Mesenchymal stem cell (in vitro differentiated cells and primary cell): Measurements from ENCODE around the gene CASP2.
A peak's percentile ranks its signal among the peaks of the same experiment; 100 is the strongest.

ENCODE experiments used
- DNase-seq: peaks from one replicate; pipeline ENCODE4 v3.0.0-alpha.2; 2013
- H2AFZ ChIP-seq: one replicate; pipeline ENCODE4 v1.6.1; 2013; ENCODE audit warnings: low read depth, mild to moderate bottlenecking, control low read depth, inconsistent platforms, low read length, moderate library complexity
- H2AK5ac ChIP-seq: 2 replicates; pipeline ENCODE4 v1.6.1; 2013; ENCODE audit warnings: low read length, moderate library complexity, mild to moderate bottlenecking, inconsistent platforms; ENCODE audit not compliant: severe bottlenecking
- H2BK120ac ChIP-seq: one replicate; pipeline ENCODE4 v1.6.1; 2013; ENCODE audit warnings: low read depth, mild to moderate bottlenecking, inconsistent platforms, low read length, moderate library complexity
- H2BK12ac ChIP-seq, 2 experiments: one replicate each; pipeline ENCODE4 v1.6.1; 2013; ENCODE audit warnings: inconsistent platforms in 2 of 2, low read length in 2 of 2, mild to moderate bottlenecking in 2 of 2, moderate library complexity in 2 of 2, control low read depth in 1 of 2
- H2BK15ac ChIP-seq: one replicate; pipeline ENCODE4 v1.6.1; 2013; ENCODE audit warnings: mild to moderate bottlenecking, low read depth, inconsistent platforms; ENCODE audit not compliant: poor library complexity, severe bottlenecking
- H2BK5ac ChIP-seq: 2 replicates; pipeline ENCODE4 v1.6.1; 2013; ENCODE audit warnings: low read depth, mild to moderate bottlenecking, low read length, control low read depth, inconsistent platforms; ENCODE audit not compliant: poor library complexity, severe bottlenecking
- H3K14ac ChIP-seq, 2 experiments: one replicate each; pipeline ENCODE4 v1.6.1; 2013; ENCODE audit warnings: inconsistent platforms in 2 of 2, low read length in 2 of 2, control low read depth in 1 of 2, mild to moderate bottlenecking in 1 of 2, moderate library complexity in 1 of 2
- H3K18ac ChIP-seq, 2 experiments: one replicate each; pipeline ENCODE4 v1.6.1; 2013; ENCODE audit warnings: inconsistent platforms in 2 of 2, low read length in 2 of 2, control low read depth in 1 of 2, low read depth in 1 of 2, mild to moderate bottlenecking in 1 of 2
- H3K23ac ChIP-seq, 2 experiments: one replicate each; pipeline ENCODE4 v1.6.1; 2013; ENCODE audit warnings: inconsistent platforms in 2 of 2, low read length in 2 of 2, mild to moderate bottlenecking in 2 of 2, moderate library complexity in 2 of 2, control low read depth in 1 of 2
- H3K27ac ChIP-seq: 2 replicates; pipeline ENCODE4 v1.5.1; 2013; ENCODE audit warnings: mild to moderate bottlenecking, moderate library complexity, low read length, control low read depth, inconsistent platforms; ENCODE audit not compliant: poor library complexity, severe bottlenecking
- H3K27me3 ChIP-seq, 2 experiments: 2 replicates each; pipeline versions ENCODE4 v1.6.1 to v1.7.0; 2013; ENCODE audit warnings: low read length in 2 of 2, mild to moderate bottlenecking in 2 of 2, moderate library complexity in 2 of 2, control low read depth in 1 of 2, inconsistent platforms in 1 of 2; ENCODE audit not compliant: control insufficient read depth in 1 of 2, insufficient read depth in 1 of 2
- H3K36me3 ChIP-seq, 2 experiments: 2 replicates each; pipeline versions ENCODE4 v1.6.1 to v1.7.0; 2013; ENCODE audit warnings: low read length in 2 of 2, control low read depth in 1 of 2, inconsistent platforms in 1 of 2, low read depth in 1 of 2, mild to moderate bottlenecking in 1 of 2; ENCODE audit not compliant: insufficient read depth in 2 of 2, control insufficient read depth in 1 of 2
- H3K4ac ChIP-seq, 2 experiments: one replicate each; pipeline ENCODE4 v1.6.1; 2013; ENCODE audit warnings: inconsistent platforms in 2 of 2, low read length in 2 of 2, mild to moderate bottlenecking in 2 of 2, moderate library complexity in 2 of 2, control low read depth in 1 of 2, low read depth in 1 of 2
- H3K4me1 ChIP-seq: 2 replicates; pipeline ENCODE4 v1.6.1; 2013; ENCODE audit warnings: low read depth, low read length, control low read depth; ENCODE audit not compliant: control insufficient read depth, insufficient read depth
- H3K4me2 ChIP-seq: 2 replicates; pipeline ENCODE4 v1.6.1; 2013; ENCODE audit warnings: low read length, mild to moderate bottlenecking, inconsistent platforms; ENCODE audit not compliant: poor library complexity, severe bottlenecking
- H3K4me3 ChIP-seq, 2 experiments: 2 replicates each; pipeline versions ENCODE4 v1.5.1 to v1.7.0; 2013; ENCODE audit warnings: low read length in 2 of 2, mild to moderate bottlenecking in 2 of 2, control low read depth in 1 of 2, low read depth in 1 of 2; ENCODE audit not compliant: insufficient read depth in 1 of 2
- H3K79me1 ChIP-seq: replicated peaks from 2 replicates; pipeline ENCODE4 v1.6.1; 2013; ENCODE audit warnings: mild to moderate bottlenecking, control low read depth, low read length, inconsistent platforms; ENCODE audit not compliant: poor library complexity, severe bottlenecking
- H3K9ac ChIP-seq: 2 replicates; pipeline ENCODE4 v1.7.0; 2013; ENCODE audit warnings: mild to moderate bottlenecking, low read length, moderate library complexity
- H3K9me3 ChIP-seq: 2 replicates; pipeline ENCODE4 v1.7.0; 2013; ENCODE audit warnings: mild to moderate bottlenecking, low read length; ENCODE audit not compliant: control insufficient read depth
- H4K8ac ChIP-seq: one replicate; pipeline ENCODE4 v1.6.1; 2013; ENCODE audit warnings: inconsistent platforms, mild to moderate bottlenecking, low read length, moderate library complexity
- H4K91ac ChIP-seq: one replicate; pipeline ENCODE4 v1.6.1; 2013; ENCODE audit warnings: mild to moderate bottlenecking, low read length, inconsistent platforms
- WGBS: methylation state at CpG from one replicate; pipeline ENCODE4 v1.1.7; 2013; ENCODE audit warnings: mixed read lengths; 5-methylcytosine and 5-hydroxymethylcytosine counted together

CASP2 gene

DNA sequence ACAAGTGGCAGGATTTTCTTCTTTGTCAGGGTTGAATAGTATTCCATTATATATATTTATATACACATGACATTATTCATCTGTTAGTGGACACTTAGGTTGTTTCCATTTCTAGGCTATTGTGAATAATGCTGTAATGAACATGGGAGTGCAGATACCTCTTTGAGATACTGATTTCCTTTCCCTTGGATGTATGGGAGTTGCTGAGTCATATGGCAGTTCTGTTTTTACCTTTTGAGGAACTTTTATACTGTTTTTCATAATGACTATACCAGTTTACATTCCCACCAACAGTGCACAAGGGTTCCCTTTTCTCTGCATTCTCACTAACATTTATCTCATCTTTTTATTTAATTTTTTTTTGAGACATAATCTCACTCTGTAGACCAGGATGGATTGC, 26.0 kb downstream of the CASP2 start:
- Histone ChIP-seq H4K91ac (no peak overlapping the region), H3K4ac (no peak overlapping the region), H3K36me3 (no peaks in the 10 kb centered on the region), H3K4me2 (no peak overlapping the region), H2BK120ac (no peak overlapping the region), H2BK15ac (no peak overlapping the region), H3K9me3 (no peaks in the 10 kb centered on the region), H3K27ac (no peak overlapping the region), H3K18ac (no peak overlapping the region), H3K9ac (no peak overlapping the region), H2AK5ac (no peak overlapping the region), H3K79me1 (no peaks in the 10 kb centered on the region), H2BK12ac (no peak overlapping the region), H3K14ac (no peak overlapping the region), H2AFZ (no peak overlapping the region), H3K27me3 (no peaks in the 10 kb centered on the region), H3K23ac (no peak overlapping the region), H4K8ac (no peak overlapping the region), H3K4me1 (peaks cover 3% of the 10 kb centered on the region), H2BK5ac (no peak overlapping the region), H3K4me3 (no peak overlapping the region)
- no peak for DNase-seq

DNA sequence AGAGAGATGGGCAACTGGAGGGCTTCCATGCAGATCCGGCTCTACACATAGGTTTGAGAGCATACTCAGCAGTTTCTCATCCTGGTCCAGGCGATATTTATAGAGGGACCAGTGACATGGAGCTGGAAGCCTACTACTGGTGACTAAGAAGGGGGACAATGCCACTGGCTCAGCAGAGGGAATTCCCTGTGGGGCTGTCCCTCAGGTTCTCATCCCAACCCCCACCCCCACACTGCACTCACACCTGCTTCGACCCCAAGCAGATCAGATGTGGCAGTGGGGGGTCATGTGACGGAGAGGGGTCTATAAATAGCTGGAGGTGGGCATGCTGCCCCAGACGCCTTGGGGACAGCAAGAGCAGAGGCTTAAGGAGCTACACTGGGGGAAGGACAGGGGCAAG, 27.6 kb downstream of the CASP2 start, which contains the start of gene CLCN1:
Gene CLCN1 (plus strand): TSS at position 336 of the 400 bp plus-strand sequence. CDS start 102 bp downstream, outside the sequence.
- peak within 1 kb of the TSS in 1 of 2 experiments; percentile 1 for H3K18ac ChIP-seq
- no peak within 1 kb of the TSS for H3K4me2 ChIP-seq
- no peaks in the 10 kb centered on the region for H3K27me3 ChIP-seq
- peaks cover 3% of the 10 kb centered on the region for H3K4me1 ChIP-seq
- no peaks in the 10 kb centered on the region for H3K36me3 ChIP-seq
- no peak within 1 kb of the TSS for H4K91ac ChIP-seq
- peak within 1 kb of the TSS in 1 of 2 experiments; percentile 12 for H2BK12ac ChIP-seq
- H3K9ac ChIP-seq: no peak within 1 kb of the TSS
- no peak within 1 kb of the TSS for H2BK15ac ChIP-seq
- no peak within 1 kb of the TSS for H3K27ac ChIP-seq
- no peak within 1 kb of the TSS for H2AFZ ChIP-seq
- no peak within 1 kb of the TSS for H3K4me3 ChIP-seq
- H3K14ac ChIP-seq: no peak within 1 kb of the TSS
- WGBS: 83% methylated on average over 3 of the region's 5 CpGs
- DNase-seq: no peak
- no peaks in the 10 kb centered on the region for H3K79me1 ChIP-seq
- no peak within 1 kb of the TSS for H2AK5ac ChIP-seq
- H3K9me3 ChIP-seq: no peaks in the 10 kb centered on the region
- H3K4ac ChIP-seq: no peak within 1 kb of the TSS
- H2BK120ac ChIP-seq: no peak within 1 kb of the TSS
- H2BK5ac ChIP-seq: no peak within 1 kb of the TSS
- no peak within 1 kb of the TSS for H4K8ac ChIP-seq
- no peak within 1 kb of the TSS for H3K23ac ChIP-seq

DNA sequence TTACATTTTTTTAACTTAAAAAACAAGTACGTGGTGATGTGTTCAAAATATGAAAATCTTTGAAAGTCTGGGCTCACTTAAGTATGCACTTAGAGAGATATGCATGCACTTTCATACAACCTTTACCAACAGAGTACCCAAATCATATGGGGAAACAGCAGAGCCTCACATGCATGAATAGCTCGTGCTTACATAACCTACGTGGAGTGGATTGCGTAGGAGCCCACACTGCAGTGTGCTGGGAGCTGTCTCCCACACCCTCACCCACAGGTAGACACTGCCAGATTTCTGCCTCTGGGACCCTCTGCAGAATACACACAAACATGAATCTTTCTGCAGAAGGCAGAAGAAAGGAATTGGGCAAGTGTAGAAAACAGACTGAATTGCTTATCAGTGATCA, 28.3 kb downstream of the CASP2 start:
- Histone ChIP-seq H3K4me1 (peaks cover 3% of the 10 kb centered on the region), H4K8ac (no peak overlapping the region), H2AFZ (no peak overlapping the region), H2AK5ac (no peak overlapping the region), H4K91ac (no peak overlapping the region), H3K9me3 (no peaks in the 10 kb centered on the region), H3K23ac (no peak overlapping the region), H3K27me3 (no peaks in the 10 kb centered on the region), H3K27ac (no peak overlapping the region), H3K18ac (no peak overlapping the region), H3K14ac (no peak overlapping the region), H3K9ac (no peak overlapping the region), H3K4ac (no peak overlapping the region), H2BK120ac (no peak overlapping the region), H3K36me3 (no peaks in the 10 kb centered on the region), H3K4me2 (no peak overlapping the region), H3K4me3 (no peak overlapping the region), H3K79me1 (no peaks in the 10 kb centered on the region), H2BK5ac (no peak overlapping the region), H2BK15ac (no peak overlapping the region), H2BK12ac (no peak overlapping the region)
- no peak for DNase-seq
- WGBS: 98% methylated on average over 3 of the region's 4 CpGs

DNA sequence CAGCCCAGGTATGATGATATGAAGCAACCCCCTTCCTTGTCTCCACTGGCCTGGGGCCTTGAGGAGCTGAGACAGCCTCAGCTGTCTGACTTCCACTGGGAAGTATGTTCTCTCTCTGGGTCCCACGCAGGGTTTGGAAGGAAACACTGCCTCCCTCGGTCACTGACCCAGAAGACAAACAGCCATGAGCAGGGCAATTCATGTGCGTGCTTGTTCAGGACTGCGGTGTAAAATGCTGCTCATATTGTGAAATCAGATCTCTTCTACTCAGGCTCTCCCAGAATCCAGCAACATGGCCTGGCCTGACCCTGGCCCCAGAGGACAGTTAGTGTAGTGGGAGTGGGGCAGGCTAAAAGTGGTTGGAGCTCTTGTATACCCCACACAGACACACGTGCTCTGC, 30.5 kb downstream of the CASP2 start:
- H4K91ac ChIP-seq: no peak overlapping the region
- no peak overlapping the region for H2BK120ac ChIP-seq
- peak; percentile 90 for DNase-seq
- peak overlapping the region in 1 of 2 experiments; percentile 35 for H3K18ac ChIP-seq
- peak overlapping the region in 1 of 2 experiments; percentile 55 for H2BK12ac ChIP-seq
- no peaks in the 10 kb centered on the region for H3K27me3 ChIP-seq
- H3K27ac ChIP-seq: no peak overlapping the region
- H3K4me2 ChIP-seq: no peak overlapping the region
- no peak overlapping the region for H3K4ac ChIP-seq
- peak overlapping the region; percentile 29 for H2AFZ ChIP-seq
- H2BK15ac ChIP-seq: no peak overlapping the region
- no peak overlapping the region for H3K23ac ChIP-seq
- H3K9me3 ChIP-seq: no peaks in the 10 kb centered on the region
- H3K36me3 ChIP-seq: no peaks in the 10 kb centered on the region
- H3K4me1 ChIP-seq: peaks cover 3% of the 10 kb centered on the region
- no peak overlapping the region for H2BK5ac ChIP-seq
- peak overlapping the region in 1 of 2 experiments; percentile 41 for H3K4me3 ChIP-seq
- peak overlapping the region; percentile 3 for H4K8ac ChIP-seq
- H2AK5ac ChIP-seq: no peak overlapping the region
- no peaks in the 10 kb centered on the region for H3K79me1 ChIP-seq
- H3K9ac ChIP-seq: peak overlapping the region; percentile 69
- no peak overlapping the region for H3K14ac ChIP-seq
- 52% methylated on average over 5 of the region's 5 CpGs for WGBS
